Astrocyte (in vitro differentiated cells and primary cell): Measurements from ENCODE around the gene PRPS1.

Source experiments
- CTCF ChIP-seq: IDR thresholded peaks from 2 replicates; pipeline ENCODE4 v1.5.1; 2011; ENCODE audit warnings: low read depth, mild to moderate bottlenecking, inconsistent platforms, low read length, moderate library complexity; ENCODE audit not compliant: insufficient read depth
- EZH2 ChIP-seq: IDR thresholded peaks from 2 replicates; pipeline ENCODE4 v1.6.1; 2012; ENCODE audit warnings: mild to moderate bottlenecking, low read length, inconsistent platforms; ENCODE audit not compliant: insufficient read depth

DNA sequence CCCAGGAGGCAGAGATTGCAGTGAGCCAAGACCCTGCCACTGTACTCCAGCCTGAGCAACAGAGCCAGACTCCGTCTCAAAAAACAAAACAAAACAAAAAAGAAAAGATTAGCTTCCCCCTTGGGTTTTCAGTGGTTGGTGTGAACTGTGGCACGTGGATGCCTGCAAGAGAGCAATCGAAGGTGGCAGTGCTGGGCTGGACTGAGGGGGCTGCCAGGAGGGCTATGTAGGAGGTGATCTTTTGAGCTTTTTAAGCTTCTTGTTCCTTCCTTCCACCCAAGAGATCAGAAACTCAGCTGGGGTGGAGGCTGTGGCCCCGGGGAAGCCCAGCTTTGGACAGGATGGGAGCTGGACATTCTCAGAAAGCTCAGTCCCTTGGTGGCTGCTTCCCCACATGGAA is 49.6 kb downstream of the PRPS1 start:
- TF ChIP-seq EZH2 (no peak), CTCF (no peak)
